Thoracic aorta (tissue), 2 donors: ENCODE measurements around the gene HOXD13. TPM values are rescaled to one million over a fixed set of nuclear protein-coding genes. Genes with fewer than 3 reads are reported as not detected.

Experiments
- ATAC-seq: fragments of 150-250 bp; one replicate; pipeline ENCODE4 v1.8.0; 2017; ENCODE audit warnings: low read depth; ENCODE audit not compliant: insufficient number of reproducible peaks, low FRiP score
- DNase-seq: peaks from one replicate; pipeline ENCODE4 v3.0.0-alpha.2; 2020; ENCODE audit warnings: low spot score
- H3K27ac ChIP-seq, 2 donors: fragments of 200-600 bp; sonication (generic); 1 replicate in 1 of 2; 2 replicates in 1 of 2; pipeline ENCODE4 v1.5.1; 2016; ENCODE audit warnings: mild to moderate bottlenecking in 2 of 2, moderate library complexity in 2 of 2
- H3K27me3 ChIP-seq: fragments of 200-600 bp; sonication (generic); replicated peaks from 2 replicates; pipeline ENCODE4 v1.6.0; 2016; ENCODE audit warnings: mild to moderate bottlenecking; ENCODE audit not compliant: insufficient read depth
- H3K36me3 ChIP-seq: fragments of 200-600 bp; sonication (generic); one replicate; pipeline ENCODE4 v1.5.1; 2016
- H3K4me1 ChIP-seq, 2 donors: fragments of 200-600 bp; sonication (generic); 1 replicate in 1 of 2; 2 replicates in 1 of 2; pipeline versions ENCODE4 v1.5.1 to v1.6.0; 2016; ENCODE audit warnings: low read depth in 2 of 2, mild to moderate bottlenecking in 1 of 2; ENCODE audit not compliant: control insufficient read depth in 1 of 2
- H3K4me3 ChIP-seq: fragments of 200-600 bp; sonication (generic); 2 replicates; pipeline ENCODE4 v1.5.1; 2016; ENCODE audit warnings: mild to moderate bottlenecking
- H3K9me3 ChIP-seq: fragments of 200-600 bp; sonication (generic); 2 replicates; pipeline ENCODE4 v1.5.1; 2016
- total RNA-seq, 2 donors: library from RNA; depleted of rRNA; stranded (reverse); fragments of >200 nt; gene quantifications; one replicate each; pipeline versions ENCODE4 v1.1.0 to v1.2.3, GENCODE V29; 2016
- TF ChIP-seq, protein P1 (sequence below): fragments of 200-600 bp; sonication (generic); IDR thresholded peaks from one replicate; pipeline ENCODE4 v1.5.1; 2019; ENCODE audit warnings: antibody characterized with exemption

HOXD13 gene
- total RNA-seq, 2 donors from 2014 or later, result not detected

DNA sequence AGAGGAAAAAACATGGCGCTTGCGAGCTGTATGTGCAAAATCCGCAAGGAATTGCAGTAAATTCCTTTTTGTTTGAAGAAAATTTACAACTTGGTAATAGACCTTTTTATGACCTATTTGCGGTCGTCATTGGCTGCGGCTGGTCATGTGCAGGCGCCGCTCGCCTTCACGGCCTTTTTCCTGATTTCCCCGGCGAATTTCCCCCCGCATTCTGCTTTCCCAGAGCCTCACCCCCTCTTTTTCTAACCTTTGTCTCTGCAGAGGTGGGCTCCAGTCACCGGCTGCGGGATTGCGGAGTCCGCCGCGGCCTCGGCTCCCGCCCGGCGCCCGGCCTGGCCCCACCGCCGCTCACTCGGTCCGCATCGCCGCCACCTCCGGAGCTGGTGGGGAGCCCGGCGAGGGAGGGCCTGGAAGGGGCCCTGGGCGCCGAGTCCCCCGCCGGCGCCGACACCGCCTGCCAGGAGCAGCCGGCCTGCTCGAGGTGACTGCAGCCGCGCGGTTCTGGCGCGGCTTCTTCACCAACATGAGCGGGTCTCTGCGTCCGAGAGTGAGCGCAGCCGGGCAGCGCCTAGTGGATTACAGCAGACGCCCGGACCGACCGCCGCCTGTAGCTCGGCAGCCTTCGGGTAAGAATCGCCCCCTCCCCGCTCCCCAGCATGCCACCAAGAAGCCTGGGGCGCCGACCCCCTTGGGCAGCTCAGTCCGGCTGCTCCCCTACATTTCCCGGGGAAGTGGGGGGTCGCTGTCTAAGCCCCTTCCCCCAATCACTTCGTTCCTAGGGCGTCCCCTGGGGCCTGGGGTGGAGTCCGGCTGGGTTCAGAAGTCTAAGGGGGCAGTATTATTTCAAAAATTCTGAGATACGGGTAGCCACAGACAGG, 44.1 kb downstream of the HOXD13 start:
- Histone ChIP-seq H3K27ac (peak overlapping the region; percentile 84 to 88), H3K27me3 (no peaks in the 10 kb centered on the region), H3K9me3 (no peaks in the 10 kb centered on the region), H3K4me1 (peaks cover 16 to 31% of the 10 kb centered on the region in 2 donors), H3K36me3 (no peaks in the 10 kb centered on the region), H3K4me3 (peak overlapping the region; percentile 88)
- no peak for ATAC-seq
- TF ChIP-seq, protein P1, sequence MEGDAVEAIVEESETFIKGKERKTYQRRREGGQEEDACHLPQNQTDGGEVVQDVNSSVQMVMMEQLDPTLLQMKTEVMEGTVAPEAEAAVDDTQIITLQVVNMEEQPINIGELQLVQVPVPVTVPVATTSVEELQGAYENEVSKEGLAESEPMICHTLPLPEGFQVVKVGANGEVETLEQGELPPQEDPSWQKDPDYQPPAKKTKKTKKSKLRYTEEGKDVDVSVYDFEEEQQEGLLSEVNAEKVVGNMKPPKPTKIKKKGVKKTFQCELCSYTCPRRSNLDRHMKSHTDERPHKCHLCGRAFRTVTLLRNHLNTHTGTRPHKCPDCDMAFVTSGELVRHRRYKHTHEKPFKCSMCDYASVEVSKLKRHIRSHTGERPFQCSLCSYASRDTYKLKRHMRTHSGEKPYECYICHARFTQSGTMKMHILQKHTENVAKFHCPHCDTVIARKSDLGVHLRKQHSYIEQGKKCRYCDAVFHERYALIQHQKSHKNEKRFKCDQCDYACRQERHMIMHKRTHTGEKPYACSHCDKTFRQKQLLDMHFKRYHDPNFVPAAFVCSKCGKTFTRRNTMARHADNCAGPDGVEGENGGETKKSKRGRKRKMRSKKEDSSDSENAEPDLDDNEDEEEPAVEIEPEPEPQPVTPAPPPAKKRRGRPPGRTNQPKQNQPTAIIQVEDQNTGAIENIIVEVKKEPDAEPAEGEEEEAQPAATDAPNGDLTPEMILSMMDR, result peak; percentile 9
- no peak for DNase-seq

DNA sequence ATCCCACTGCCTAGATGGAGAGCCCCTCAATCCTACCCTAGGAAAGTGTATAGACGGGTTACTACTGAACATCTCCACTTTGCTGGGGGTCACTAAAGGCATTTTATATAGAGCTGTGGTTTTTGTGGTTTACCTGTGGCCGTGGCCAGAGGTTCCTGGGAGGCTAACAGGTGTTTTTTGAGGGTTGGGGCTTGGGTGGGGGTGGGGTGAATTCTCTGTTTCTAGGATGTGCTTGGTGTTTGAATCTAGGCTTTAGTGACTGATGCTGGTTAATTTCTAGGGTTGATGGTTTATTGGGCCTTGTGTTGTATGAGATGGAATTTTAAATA, 44.7 kb downstream of the HOXD13 start:
- Histone ChIP-seq H3K36me3 (no peaks in the 10 kb centered on the region), H3K4me3 (peak overlapping the region; percentile 88), H3K4me1 (peaks cover 16 to 30% of the 10 kb centered on the region in 2 donors), H3K27ac (peak overlapping the region; percentile 84 to 88), H3K27me3 (no peaks in the 10 kb centered on the region), H3K9me3 (no peaks in the 10 kb centered on the region)
- TF ChIP-seq, protein P1, result no peak
- DNase-seq (no peak), ATAC-seq (no peak)

DNA sequence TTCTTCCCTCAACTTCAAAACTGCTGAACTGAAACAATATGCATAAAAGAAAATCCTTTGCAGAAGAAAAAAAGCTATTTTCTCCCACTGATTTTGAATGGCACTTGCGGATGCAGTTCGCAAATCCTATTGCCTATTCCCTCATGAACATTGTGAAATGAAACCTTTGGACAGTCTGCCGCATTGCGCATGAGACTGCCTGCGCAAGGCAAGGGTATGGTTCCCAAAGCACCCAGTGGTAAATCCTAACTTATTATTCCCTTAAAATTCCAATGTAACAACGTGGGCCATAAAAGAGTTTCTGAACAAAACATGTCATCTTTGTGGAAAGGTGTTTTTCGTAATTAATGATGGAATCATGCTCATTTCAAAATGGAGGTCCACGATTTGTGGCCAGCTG, 45.4 kb downstream of the HOXD13 start:
- H3K4me3 ChIP-seq, result peak overlapping the region; percentile 88

DNA sequence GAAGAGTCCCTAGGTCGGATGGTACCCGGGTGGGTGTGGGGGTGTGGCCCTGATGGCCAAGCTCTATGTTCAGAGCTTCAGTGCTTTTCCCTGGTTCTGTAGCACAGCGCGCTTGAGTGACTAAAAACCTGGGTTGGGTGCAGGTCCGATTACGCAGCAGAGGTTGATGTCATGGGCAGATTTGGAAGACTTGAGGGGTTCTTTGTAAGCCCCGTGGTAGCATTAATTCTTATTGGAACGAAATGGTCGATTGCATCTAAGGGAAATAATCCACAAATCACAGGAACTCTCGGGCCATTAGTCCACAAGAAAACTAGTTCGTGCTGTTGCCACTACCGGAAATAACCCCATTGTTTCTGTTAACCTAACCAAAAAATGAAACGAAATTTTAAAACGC, 46.0 kb downstream of the HOXD13 start:
- ATAC-seq (no peak), DNase-seq (no peak)
- H3K4me1 ChIP-seq, result peaks cover 11 to 26% of the 10 kb centered on the region in 2 donors
- TF ChIP-seq, protein P1, result no peak
- H3K9me3 ChIP-seq, result no peaks in the 10 kb centered on the region
- no peak overlapping the region for H3K27ac ChIP-seq
- H3K4me3 ChIP-seq, result no peak overlapping the region
- H3K27me3 ChIP-seq, result no peaks in the 10 kb centered on the region
- no peaks in the 10 kb centered on the region for H3K36me3 ChIP-seq

More for the DNA sequence above, 45.4 kb downstream of the HOXD13 start:
- no peaks in the 10 kb centered on the region for H3K9me3 ChIP-seq
- no peak overlapping the region for H3K27ac ChIP-seq
- H3K36me3 ChIP-seq, result no peaks in the 10 kb centered on the region
- DNase-seq (no peak), ATAC-seq (no peak)
- peaks cover 14 to 30% of the 10 kb centered on the region in 2 donors for H3K4me1 ChIP-seq
- H3K27me3 ChIP-seq, result no peaks in the 10 kb centered on the region
- TF ChIP-seq, protein P1, result no peak

DNA sequence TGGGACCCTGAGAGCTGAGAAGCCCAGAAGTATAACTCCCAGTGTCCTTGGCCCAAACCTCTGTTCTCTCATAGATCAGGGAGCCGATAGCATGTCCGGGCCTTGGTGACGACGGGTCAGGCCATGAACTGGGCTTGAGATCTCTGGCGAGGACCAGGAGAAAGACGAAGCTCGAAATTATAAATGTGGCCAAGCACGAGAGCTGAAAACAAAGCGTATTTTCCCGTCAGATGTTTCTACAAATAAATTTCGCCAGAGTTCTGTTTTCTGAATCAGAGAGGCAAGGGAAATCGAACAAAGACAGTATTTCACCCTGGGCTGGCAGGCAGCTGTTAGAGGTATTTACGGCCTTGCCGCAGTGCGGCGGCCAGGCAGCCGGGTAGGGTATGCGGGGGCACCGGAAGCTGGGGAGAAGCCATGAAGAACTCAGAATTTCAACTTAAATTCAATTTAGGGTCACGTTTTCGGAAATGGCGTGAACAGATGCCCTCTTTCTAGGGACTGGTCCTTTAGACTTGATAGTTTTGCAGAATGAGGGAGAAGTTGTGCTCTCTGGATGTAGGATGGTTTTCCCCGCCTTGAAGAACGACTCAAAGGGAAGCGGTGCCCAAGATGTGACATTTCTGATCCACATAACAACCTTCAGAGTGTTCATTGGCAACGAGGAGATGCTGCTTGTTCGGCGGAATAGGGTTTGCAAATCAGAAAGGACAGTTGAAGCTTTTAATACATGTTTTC, 46.6 kb downstream of the HOXD13 start:
- H3K4me3 ChIP-seq, result peak overlapping the region; percentile 71
- no peak overlapping the region for H3K27ac ChIP-seq
- H3K27me3 ChIP-seq, result no peaks in the 10 kb centered on the region

More for the DNA sequence above, 46.6 kb downstream of the HOXD13 start:
- no peaks in the 10 kb centered on the region for H3K9me3 ChIP-seq
- DNase-seq, result no peak
- peaks cover 11 to 25% of the 10 kb centered on the region in 2 donors for H3K4me1 ChIP-seq
- TF ChIP-seq, protein P1, result no peak
- no peak for ATAC-seq
- H3K36me3 ChIP-seq, result no peaks in the 10 kb centered on the region
